Left forelimb (tissue), 1 donor: Measurements from ENCODE around the gene EEF1AKMT4.
A peak's percentile ranks its signal among the peaks of the same experiment; 100 is the strongest.

Source experiments
- DNase-seq: peaks from one replicate; pipeline ENCODE4 v3.0.0-alpha.2; 2018; ENCODE audit warnings: low spot score

Gene EEF1AKMT4

GRCh38 chr3:184249412-184250166 lies at the start of gene EEF1AKMT4:
EEF1AKMT4 (plus strand) TSS chr3:184249672; CDS start chr3:184249695, 23 bp downstream.
- peak; percentile 95 for DNase-seq

- DNase-seq: no peak
Measured at GRCh38 chr3:184200825-184201224, 48.6 kb upstream of the EEF1AKMT4 start.

GRCh38 chr3:184203526-184203925 lies 45.9 kb upstream of the EEF1AKMT4 start:
- no peak for DNase-seq

- no peak for DNase-seq
Measured at GRCh38 chr3:184209146-184209923, 40.1 kb upstream of the EEF1AKMT4 start.

DNA sequence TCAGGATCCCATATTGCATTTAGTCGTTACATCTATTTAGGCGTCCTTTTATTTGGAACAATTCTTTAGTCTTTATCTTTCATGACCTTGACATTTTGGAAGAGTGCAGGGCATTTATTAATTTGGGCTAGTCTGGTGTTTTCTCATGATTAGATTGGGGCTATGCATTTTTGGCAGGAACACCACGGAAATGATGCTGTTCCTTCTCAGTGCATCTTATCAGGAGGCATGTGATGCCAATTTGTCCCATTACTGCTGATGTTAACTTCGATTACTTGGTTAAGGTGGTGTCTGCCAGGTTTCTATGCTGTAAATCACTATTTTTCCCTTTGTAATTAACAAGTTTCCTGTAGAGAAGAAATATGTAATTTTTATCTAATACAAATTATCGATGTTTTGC lies 38.2 kb upstream of the EEF1AKMT4 start:
- DNase-seq: no peak

- DNase-seq: no peak
Measured at GRCh38 chr3:184211718-184212117, 37.8 kb upstream of the EEF1AKMT4 start.

GRCh38 chr3:184218814-184219213 lies 30.7 kb upstream of the EEF1AKMT4 start:
- DNase-seq: no peak

DNA sequence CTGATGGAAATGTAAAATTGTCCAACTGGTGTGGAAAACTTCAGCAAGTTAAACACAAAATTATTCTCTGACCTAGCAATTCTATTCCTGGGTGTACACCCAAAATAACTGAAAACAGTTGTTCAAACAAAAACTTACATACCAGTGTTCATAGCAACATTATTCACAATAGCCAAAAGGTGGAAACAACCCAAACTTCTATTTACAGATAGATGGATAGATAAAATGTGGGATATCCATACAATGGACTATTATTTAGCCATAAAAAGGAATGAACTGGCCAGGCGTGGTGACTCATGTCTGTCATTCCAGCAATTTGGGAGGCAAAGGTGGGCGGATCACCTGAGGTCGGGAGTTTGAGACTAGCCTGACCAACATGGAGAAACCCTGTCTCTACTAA lies 27.0 kb upstream of the EEF1AKMT4 start:
- no peak for DNase-seq

DNA sequence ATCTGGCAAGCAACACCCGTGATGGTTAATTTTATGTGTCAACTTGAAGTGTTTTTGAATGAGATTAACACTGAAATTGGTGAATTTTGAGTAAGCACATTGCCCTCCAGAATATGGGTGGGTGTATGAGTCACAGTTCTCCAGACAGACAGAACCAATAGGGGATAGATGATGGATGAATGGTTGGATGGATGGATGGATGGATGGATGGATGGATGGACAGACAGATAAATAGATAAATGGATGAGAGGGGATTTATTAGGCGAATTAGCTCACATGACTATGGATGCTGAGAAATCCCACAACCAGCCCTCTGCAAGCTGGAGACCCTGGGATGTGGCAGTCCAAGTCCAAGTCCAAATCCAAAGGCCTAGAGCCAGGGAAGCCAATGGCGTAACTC lies 25.5 kb upstream of the EEF1AKMT4 start:
- no peak for DNase-seq

- no peak for DNase-seq
Measured at GRCh38 chr3:184227481-184227935, 22.0 kb upstream of the EEF1AKMT4 start.

DNA sequence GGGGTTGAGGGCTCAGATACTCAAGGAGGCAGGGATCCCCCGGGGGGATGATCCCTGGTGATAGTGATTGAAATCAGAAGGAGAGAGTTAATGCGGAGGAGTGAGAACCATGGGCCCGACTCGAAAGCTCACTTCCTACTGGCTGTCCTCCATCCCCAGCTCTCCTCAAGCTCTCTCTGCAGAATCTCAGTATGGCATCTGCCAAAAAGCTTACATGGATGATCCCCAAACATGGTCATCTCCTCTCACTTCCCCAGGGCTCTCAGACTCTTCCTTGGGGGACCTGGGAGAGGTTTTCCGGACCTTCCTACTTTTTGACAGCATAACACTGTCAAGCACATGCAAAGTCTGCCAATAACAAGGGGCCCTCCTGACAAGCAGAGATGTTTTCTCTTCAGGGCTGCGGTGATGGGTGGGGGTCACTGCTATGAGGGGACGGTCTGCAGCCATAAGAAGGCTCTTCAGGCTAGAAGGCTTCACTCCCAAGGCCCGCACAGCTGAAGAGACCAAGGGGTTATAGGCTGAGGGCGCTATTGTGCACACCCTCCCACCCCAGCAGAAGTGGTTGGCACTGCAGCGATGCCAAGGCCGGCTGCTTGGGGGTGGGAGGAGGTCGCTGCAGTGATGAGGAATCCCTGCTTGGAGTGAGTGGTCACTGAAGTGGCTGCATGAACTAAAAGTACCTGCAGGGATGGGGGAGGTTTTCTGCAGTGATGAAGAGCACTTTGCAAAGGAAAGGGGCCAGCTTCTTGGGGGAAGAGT lies 20.9 kb upstream of the EEF1AKMT4 start:
- DNase-seq: no peak

- no peak for DNase-seq
Measured at GRCh38 chr3:184229394-184230080, 19.9 kb upstream of the EEF1AKMT4 start, which contains the start of gene VWA5B2. VWA5B2 (plus strand) TSS chr3:184229585; CDS start chr3:184230529, 944 bp downstream.

DNA sequence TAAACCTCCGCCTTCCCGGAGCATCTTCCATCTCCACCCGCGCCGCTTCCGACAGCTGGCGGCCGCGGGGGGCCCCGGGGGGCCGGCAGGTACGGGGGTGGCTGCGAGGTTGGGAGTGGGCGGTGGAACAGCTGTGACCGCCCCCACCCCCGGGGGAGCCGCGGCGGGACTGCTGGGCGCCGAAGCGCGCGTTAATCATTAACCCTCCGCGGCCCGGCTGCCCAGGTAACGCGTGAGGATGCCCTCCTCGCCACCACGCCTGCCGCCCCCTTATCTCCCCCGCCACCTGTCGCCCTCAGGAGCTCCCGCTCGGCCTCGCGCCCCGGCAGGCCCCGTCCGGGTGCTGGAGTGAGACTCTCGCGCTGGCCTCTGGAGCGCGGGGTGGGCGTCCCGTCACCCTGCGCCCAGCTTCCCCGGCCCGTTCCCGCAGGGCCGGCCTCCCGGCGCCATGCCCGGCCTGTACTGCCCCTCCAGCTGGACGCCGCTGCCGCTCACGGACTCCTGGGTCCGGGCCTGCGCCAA lies 19.3 kb upstream of the EEF1AKMT4 start:
- no peak for DNase-seq

- DNase-seq: no peak
Measured at GRCh38 chr3:184230603-184231528, 18.6 kb upstream of the EEF1AKMT4 start.

DNA sequence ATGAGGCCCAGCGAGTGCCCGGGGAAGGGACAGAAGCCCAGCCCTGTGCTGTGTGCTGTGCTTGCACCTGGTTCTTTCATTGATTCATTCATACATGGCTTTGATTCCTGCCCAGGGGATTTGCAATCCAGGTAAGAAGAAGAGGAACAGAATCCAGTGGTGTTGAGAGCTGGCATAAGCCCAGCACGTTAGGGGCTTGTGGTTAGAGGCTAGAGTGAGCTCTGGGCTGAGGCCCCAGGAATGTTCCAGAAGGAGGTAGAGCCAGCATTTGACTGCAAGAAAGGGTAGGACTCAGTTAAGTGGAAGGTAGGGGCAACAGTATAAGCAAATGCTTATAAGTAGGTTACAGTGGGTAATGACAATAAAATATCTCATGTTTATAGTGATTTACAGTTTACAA lies 17.8 kb upstream of the EEF1AKMT4 start:
- DNase-seq: no peak

- no peak for DNase-seq
Measured at GRCh38 chr3:184233127-184233843, 16.2 kb upstream of the EEF1AKMT4 start.

GRCh38 chr3:184234224-184234623 lies 15.2 kb upstream of the EEF1AKMT4 start:
- DNase-seq: no peak

DNA sequence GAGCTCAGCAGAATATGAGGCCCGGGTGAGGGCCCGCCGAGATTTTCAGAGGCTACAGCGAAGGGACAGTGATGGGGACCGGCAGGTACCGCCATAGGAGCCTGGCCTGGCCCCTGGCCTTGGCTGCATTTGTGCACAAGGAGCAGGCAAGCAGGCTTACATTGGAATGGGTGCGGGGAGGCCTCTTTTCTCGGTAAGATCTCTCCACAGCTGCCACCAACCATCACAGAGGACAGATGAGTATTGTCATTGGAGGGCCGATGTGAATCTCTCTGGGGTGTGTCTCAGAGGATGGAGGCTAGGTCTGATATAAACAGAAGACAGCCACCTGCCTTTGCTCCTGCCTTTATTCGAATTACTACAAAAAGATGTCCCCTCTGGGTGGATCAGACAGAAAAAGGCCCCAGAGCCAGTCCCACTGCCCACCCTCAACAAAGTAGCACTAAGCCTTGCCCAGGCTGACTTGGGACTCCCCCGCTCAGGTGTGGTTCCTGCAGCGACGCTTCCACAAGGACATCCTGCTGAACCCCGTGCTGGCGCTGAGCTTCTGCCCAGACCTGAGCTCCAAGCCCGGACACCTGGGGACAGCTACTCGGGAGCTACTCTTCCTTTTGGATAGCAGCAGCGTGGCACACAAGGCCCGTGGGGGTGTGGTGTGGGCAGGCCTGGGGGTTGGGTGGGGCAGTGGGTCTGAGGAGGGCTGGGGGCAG lies 14.6 kb upstream of the EEF1AKMT4 start:
- DNase-seq: no peak

DNA sequence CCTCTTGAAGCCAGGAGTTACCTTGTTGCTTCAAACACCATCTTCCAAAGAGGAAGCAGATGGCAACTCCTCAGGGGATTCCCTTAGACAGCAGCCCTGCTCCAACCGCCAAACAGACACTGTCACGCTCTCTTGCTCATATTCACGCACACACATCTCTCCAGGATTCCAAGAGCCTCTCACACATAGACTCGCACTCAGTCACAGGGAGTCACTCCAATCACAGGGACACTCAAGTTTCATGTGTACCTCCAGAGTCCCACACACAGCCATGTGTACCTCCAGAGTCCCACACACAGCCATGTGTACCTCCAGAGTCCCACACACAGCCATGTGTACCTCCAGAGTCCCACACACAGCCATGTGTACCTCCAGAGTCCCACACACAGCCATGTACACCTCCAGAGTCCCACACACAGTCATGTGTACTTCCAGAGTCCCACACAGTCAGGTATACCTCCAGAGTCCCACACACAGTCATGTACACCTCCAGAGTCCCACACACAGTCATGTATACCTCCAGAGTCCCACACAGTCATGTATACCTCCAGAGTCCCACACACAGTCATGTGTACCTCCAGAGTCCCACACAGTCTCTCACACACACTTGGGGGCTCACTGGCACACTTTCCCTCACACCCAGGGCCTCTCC lies 14.0 kb upstream of the EEF1AKMT4 start:
- DNase-seq: no peak
